Gastrocnemius medialis (tissue), 4 donors: ENCODE results near the gene SLC22A15. TPM values are rescaled to one million over a fixed set of nuclear protein-coding genes. Genes with fewer than 3 reads are reported as not detected.

Experiments used
- ATAC-seq, 2 donors: fragments of 150-250 bp; one replicate each; pipeline ENCODE4 v1.9.1; 2016
- DNase-seq, 2 donors: peaks; one replicate each; pipeline ENCODE4 v3.0.0-alpha.2; 2019
- H3K27ac ChIP-seq, 4 donors: fragments of 200-600 bp; sonication (generic); 1 replicate in 1 of 4; 2 replicates in 3 of 4; pipeline ENCODE4 v1.5.1; 2016 to 2018; ENCODE audit warnings: mild to moderate bottlenecking in 2 of 4, moderate library complexity in 1 of 4
- H3K27me3 ChIP-seq, 3 donors: fragments of 200-600 bp; sonication (generic) in 2 of 3; 1 replicate in 1 of 3; 2 replicates in 2 of 3; pipeline versions ENCODE4 v1.5.1 to v1.6.0; 2016 to 2019; ENCODE audit warnings: mild to moderate bottlenecking in 1 of 3, moderate library complexity in 1 of 3
- H3K36me3 ChIP-seq, 2 donors: fragments of 200-600 bp; sonication (generic) in 1 of 2; one replicate each; pipeline ENCODE4 v1.5.1; 2017 to 2018
- H3K4me1 ChIP-seq, 2 donors: fragments of 200-600 bp; sonication (generic) in 1 of 2; one replicate each; pipeline ENCODE4 v1.5.1; 2016 to 2017; ENCODE audit warnings: mild to moderate bottlenecking in 2 of 2
- H3K4me3 ChIP-seq, 4 donors: fragments of 200-600 bp; sonication (generic) in 3 of 4; 1 replicate in 1 of 4; 2 replicates in 3 of 4; pipeline ENCODE4 v1.5.1; 2016 to 2019; ENCODE audit warnings: mild to moderate bottlenecking in 2 of 4
- H3K9me3 ChIP-seq, 3 donors: fragments of 200-600 bp; sonication (generic) in 2 of 3; 1 replicate in 1 of 3; 2 replicates in 2 of 3; pipeline ENCODE4 v1.5.1; 2016 to 2019
- POLR2A ChIP-seq, 2 donors: fragments of 450-650 bp; IDR thresholded peaks; one replicate each; pipeline ENCODE4 v1.6.1; 2017; ENCODE audit warnings: antibody characterized with exemption in 2 of 2, mild to moderate bottlenecking in 2 of 2, moderate library complexity in 2 of 2
- in situ Hi-C, 4 donors: fragments of 200-750 bp; cut with MboI; loops; one replicate each; pipeline versions ENCODE4 v1.15.0 to v1.8.0; 2017; ENCODE audit warnings: low sequenced_read_pairs in 4 of 4
- intact Hi-C: fragments of 100-400 bp; cut with DNase I; formaldehyde crosslinking; loops from one replicate; pipeline ENCODE4 v1.15.1; 2023; ENCODE audit warnings: low total_unique reads
- total RNA-seq, 4 donors: library from RNA; depleted of rRNA; stranded (reverse); fragments of >200 nt; gene quantifications; one replicate each; pipeline versions ENCODE4 v1.1.0 to v1.2.3, GENCODE V29; 2016
- TF ChIP-seq, protein P1 (sequence below), 5 experiments: fragments of 450-650 bp in 3 of 5; fragments of 200-600 bp in 2 of 5; sonication (generic) in 2 of 5; IDR thresholded peaks in 4 of 5; conservative IDR thresholded peaks in 1 of 5; 1 replicate in 4 of 5; 2 replicates in 1 of 5; pipeline ENCODE4 v1.5.1; 2016 to 2019; ENCODE audit warnings: antibody characterized with exemption in 5 of 5, mild to moderate bottlenecking in 3 of 5, moderate library complexity in 3 of 5

The SLC22A15 gene
- total RNA-seq, 4 donors from 2014 or later = 0.15 to 0.62 (median 0.41) TPM

DNA sequence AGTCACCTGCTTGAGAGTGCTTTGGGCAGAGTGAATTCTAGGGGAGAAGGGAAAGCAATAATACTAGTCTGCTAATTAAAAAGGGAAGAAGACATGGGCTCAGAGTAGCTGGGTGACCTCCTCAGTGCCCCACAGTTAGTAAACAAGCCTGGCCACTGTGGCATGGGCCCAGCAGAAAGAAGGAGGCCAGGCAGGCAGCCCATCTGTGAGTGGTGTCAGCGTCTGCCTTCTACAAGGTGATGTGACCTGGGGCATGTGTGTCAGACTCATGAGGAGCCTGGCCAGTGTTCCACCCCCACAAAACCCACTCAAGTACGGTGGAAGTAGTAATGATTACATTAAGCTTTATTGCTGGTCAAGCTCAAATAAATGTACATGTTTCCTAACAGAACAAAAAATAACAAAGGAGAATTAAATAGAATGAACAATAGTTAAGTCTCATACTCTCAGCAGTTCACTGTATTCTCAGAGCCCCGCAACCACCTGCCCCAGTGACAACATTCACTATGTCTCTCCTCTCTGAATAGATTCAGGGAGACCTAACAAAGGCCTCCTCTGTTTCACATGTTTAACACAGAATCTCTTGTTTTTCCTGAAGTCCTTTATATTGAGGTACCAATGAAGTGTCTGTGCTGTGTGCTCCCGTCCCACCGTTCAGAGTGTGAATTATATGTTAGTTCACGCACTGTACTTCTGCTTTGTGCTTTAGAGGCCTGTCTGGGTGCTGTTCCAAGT lies 32.5 kb downstream of the SLC22A15 start:
- Histone ChIP-seq H3K4me3 (no peak overlapping the region), H3K27me3 (no peaks in the 10 kb centered on the region), H3K4me1 (no peaks in the 10 kb centered on the region), H3K9me3 (no peaks in the 10 kb centered on the region), H3K36me3 (no peaks in the 10 kb centered on the region), H3K27ac (no peak overlapping the region)
- DNase-seq (no peak), ATAC-seq (no peak)
- intact Hi-C loops (no loop called here), in situ Hi-C loops (no loop called here)
- TF ChIP-seq, protein P1, sequence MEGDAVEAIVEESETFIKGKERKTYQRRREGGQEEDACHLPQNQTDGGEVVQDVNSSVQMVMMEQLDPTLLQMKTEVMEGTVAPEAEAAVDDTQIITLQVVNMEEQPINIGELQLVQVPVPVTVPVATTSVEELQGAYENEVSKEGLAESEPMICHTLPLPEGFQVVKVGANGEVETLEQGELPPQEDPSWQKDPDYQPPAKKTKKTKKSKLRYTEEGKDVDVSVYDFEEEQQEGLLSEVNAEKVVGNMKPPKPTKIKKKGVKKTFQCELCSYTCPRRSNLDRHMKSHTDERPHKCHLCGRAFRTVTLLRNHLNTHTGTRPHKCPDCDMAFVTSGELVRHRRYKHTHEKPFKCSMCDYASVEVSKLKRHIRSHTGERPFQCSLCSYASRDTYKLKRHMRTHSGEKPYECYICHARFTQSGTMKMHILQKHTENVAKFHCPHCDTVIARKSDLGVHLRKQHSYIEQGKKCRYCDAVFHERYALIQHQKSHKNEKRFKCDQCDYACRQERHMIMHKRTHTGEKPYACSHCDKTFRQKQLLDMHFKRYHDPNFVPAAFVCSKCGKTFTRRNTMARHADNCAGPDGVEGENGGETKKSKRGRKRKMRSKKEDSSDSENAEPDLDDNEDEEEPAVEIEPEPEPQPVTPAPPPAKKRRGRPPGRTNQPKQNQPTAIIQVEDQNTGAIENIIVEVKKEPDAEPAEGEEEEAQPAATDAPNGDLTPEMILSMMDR (IDR thresholded peaks at IDR 0.05 in 4 of 5, conservative IDR thresholded peaks at IDR 0.05 in 1 of 5) = no peak
- no peak for TF ChIP-seq POLR2A (IDR thresholded peaks at IDR 0.05)

DNA sequence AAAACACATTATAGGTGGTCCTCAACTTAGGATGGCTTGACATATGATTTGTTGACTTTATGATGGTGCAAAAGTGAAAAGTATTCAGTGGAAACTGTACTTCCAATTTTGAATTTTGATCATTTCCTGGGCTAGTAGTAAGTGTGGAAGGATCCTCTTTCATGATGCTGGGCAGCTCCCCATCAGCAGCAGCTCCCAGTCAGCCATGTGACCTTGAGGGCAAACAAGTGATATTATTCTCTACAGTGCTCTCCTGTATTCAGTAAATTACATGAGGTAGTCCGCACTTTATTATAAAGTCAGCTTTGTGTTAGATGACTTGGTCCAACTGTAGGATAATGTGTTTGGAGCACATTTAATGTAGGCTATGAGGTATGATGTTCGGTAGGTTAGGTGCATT lies 36.4 kb downstream of the SLC22A15 start:
- Histone ChIP-seq H3K36me3 (no peaks in the 10 kb centered on the region), H3K27ac (no peak overlapping the region), H3K4me1 (peaks cover 0 to 6% of the 10 kb centered on the region in 2 donors), H3K27me3 (no peaks in the 10 kb centered on the region), H3K4me3 (no peak overlapping the region), H3K9me3 (no peaks in the 10 kb centered on the region)
- ATAC-seq (no peak), DNase-seq (no peak)
- in situ Hi-C loops = no loop called here
- intact Hi-C loops = no loop called here
- TF ChIP-seq, protein P1 (IDR thresholded peaks at IDR 0.05 in 4 of 5, conservative IDR thresholded peaks at IDR 0.05 in 1 of 5) = no peak
- no peak for TF ChIP-seq POLR2A (IDR thresholded peaks at IDR 0.05)

DNA sequence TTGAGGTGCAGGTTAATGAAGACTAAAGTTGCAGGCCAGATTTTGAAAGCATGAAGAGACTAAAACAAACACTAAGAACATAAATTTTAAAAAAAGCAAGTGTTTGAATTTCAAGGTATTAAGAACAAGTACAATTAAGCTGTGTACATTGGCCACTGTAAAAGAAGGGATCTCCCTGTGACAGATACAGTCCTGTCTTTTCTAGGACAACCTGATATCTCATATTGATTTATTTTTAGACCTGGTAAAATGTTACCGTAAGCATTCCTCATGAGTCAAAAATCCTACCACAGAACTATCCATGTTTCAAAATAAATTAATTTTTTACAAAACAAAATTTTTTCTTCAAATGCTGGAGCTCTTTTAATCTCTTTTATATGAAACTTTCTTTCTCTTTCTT lies 39.4 kb downstream of the SLC22A15 start:
- intact Hi-C loops = no loop called here

DNA sequence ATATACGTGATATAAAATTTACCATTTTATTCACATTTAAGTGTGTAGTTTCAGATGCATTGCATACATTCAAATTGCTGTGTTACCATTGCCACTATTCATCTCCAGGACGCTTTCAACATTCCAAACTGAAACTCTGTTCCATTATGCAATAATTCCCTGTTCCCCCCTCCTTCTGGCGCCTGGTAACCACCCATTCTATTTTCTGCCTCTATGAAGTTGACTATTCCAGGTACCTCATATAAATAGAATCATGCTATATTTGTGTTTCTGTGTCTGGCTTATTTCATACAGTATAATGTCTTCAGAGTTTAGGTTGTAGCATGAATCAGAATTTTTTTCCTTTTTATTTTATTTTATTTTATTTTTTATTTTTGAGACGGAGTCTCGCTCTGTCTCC lies 41.7 kb downstream of the SLC22A15 start:
- DNase-seq (no peak), ATAC-seq (no peak)
- intact Hi-C loops (no loop called here), in situ Hi-C loops (no loop called here)
- Histone ChIP-seq H3K36me3 (no peaks in the 10 kb centered on the region), H3K4me1 (peaks cover 0 to 6% of the 10 kb centered on the region in 2 donors), H3K4me3 (no peak overlapping the region), H3K27me3 (no peaks in the 10 kb centered on the region), H3K27ac (no peak overlapping the region), H3K9me3 (no peaks in the 10 kb centered on the region)
- no peak for TF ChIP-seq POLR2A (IDR thresholded peaks at IDR 0.05)
- TF ChIP-seq, protein P1 (IDR thresholded peaks at IDR 0.05 in 4 of 5, conservative IDR thresholded peaks at IDR 0.05 in 1 of 5) = no peak

More for the DNA sequence above, 39.4 kb downstream of the SLC22A15 start:
- no peaks in the 10 kb centered on the region for H3K9me3 ChIP-seq
- no peaks in the 10 kb centered on the region for H3K36me3 ChIP-seq
- no peak overlapping the region for H3K27ac ChIP-seq
- DNase-seq (no peak), ATAC-seq (no peak)
- peaks cover 0 to 6% of the 10 kb centered on the region in 2 donors for H3K4me1 ChIP-seq
- in situ Hi-C loops = no loop called here
- no peak overlapping the region for H3K4me3 ChIP-seq
- TF ChIP-seq, protein P1 (IDR thresholded peaks at IDR 0.05 in 4 of 5, conservative IDR thresholded peaks at IDR 0.05 in 1 of 5) = no peak
- TF ChIP-seq POLR2A (IDR thresholded peaks at IDR 0.05) = no peak
- H3K27me3 ChIP-seq = no peaks in the 10 kb centered on the region
